ENCODE results near the gene ANKRD40CL.
"Not testable (repeated sequence)": the region's sequence is repeated elsewhere in the genome, so short reads cannot be mapped to it uniquely, and the experiment has no call there.

The ANKRD40CL gene, protein sequence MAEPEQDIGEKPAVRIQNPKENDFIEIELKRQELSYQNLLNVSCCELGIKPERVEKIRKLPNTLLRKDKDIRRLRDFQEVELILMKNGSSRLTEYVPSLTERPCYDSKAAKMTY

DNA sequence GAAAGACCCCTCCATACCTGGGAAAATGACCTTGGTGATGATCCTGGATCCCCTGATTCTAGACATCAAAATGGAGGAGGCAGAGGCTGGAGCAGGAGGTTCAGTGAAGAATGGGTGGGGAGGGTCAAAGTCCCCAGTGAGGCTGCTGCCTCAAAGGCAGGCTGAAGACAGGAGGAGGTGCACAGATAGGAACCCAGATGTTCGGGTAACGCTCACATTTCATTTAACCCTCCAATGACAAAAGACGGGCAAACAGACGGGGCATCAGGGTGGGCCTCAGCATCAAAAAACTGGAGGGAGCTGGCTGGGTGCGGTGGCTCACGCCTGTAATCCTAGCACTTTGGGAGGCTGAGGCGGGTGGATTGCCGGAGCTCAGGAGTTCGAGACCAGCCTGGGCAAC lies at the start of gene ANKRD40CL:
Gene ANKRD40CL, minus strand, starts transcription at position 73 of the 400 bp plus-strand sequence. CDS start 605 bp downstream, outside the sequence.
- DNase-seq, result no peak

DNA sequence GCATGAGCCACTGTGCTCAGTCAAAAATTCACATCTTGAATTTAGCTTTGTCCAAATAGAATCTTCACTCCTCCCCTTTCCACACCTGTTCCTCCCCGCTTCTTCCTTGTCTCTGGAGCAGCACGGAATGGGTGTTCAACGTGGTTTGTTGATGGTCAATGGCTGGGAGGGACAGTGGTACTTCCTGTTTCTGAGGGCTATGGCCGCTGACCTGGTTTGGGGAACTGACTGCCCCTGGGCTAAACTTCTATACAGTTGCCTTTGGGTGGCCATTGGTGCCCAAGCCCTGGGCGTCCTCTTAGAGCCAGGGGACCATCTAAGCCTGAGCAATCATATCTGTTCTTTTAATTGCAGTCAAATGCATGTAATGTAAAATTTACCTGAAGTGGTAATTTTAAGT lies 49.0 kb upstream of the ANKRD40CL start:
- no peak for DNase-seq

DNA sequence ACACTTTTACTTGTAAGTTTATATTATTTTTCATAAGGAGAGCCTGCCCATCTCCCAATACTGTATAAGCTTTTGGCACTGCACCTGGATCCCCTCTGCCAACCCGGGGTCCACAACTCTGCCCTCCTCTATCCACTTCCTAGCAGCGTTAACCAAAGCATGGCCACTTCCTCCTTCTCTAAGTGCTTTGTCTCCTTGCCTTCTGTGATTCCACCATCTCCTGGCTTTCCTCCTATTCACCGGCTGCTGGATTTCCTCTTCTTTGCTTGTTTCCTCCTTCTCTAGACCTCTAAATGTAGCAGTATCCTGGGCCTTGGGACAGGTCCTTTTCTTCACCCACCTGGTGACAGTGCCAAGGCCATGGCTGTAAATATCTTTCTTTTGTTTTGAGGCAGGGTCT lies 48.1 kb upstream of the ANKRD40CL start:
- DNase-seq, result no peak

DNA sequence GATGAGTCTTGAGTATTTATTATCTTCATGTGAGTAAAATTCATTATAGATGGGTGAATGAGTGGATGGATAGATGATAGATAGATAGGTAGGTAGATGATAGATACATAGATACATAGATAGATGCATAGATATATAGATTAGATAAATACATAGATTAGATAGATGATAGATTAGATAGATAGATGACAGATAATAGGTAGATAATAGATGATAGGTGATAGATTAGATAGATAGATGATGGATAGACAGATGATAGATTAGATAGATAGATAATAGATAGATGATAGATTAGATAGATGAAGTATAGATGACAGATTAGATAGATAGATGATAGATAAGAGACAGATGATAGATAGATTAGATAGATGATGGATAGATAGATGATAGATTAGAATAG lies 46.3 kb upstream of the ANKRD40CL start:
- DNase-seq, result no peak

DNA sequence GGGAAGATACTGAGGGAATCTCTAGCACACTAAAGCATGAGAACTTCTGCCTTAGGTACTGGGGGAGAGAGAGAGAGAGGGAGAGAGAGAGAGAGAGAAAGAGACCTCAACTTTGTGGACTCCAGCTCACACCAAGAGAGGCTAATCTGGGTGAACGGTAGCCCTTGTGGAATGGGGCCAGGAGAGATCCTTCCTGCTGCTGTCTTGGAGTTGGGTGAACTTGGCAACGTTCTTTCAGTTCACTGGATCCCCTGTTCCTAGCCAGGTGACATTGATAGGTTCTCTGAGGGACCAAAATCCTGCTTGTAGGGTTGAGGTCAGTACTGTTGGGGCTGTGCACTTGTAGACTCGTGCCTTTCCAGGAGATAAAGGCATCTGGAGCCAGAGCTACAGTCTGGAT lies 41.6 kb upstream of the ANKRD40CL start:
- no peak for DNase-seq

DNA sequence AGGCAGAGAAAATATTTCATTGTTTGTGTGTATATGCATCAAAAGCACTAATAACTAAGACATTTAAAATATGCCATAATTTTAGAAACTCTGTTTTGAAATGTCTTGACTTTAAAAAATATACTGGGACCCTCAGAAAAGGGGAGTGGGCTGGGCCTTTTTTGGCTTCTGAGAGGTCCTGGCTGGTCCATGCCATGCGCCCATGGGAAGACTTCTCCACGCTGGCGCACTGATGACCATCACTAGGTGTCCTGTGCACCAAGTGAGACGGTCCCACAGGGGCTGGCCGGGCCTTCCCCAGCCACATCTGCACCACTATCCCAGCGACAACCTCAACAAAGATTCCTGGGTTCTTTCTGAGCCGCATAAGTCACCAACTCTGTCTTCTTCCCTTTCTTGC lies 41.1 kb upstream of the ANKRD40CL start:
- DNase-seq, result no peak

DNA sequence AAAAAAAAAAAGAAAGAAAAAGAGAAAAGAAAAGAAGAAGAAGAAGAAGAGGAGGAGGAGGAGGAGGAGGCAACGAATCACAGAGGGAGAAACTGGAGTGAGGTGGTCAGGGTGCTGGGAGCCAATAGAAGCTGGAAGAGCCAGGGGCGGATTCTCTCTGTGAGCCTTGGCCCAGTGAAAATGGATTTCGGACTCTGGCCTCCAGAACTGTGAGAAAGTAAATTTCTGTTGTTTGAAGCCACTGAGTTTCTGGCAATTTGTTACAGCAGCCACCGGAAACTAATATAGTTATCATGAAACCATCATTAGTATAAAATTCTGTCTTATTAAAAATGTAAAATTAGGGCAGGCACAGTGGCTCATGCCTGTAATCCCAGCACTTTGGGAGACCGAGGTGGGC lies 40.4 kb upstream of the ANKRD40CL start:
- DNase-seq, result no peak

DNA sequence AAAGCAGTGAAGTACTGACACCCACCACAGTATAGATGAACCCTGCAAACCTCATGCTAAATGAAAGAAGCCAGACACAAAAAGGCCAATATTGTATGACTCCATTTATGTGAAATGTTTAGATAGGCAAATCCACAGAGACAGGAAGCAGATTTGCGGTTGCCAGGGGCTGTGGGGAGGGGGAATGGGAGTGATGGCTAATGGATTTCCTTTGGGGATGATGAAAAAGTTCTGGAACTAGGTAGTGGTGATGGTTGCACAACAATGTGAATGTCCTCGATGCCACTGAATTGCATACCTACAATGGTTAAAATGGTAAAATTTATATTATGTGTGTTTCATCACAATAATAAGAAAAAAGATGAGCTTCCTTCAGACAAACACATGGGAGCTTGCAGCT lies 39.7 kb upstream of the ANKRD40CL start:
- DNase-seq, result no peak

DNA sequence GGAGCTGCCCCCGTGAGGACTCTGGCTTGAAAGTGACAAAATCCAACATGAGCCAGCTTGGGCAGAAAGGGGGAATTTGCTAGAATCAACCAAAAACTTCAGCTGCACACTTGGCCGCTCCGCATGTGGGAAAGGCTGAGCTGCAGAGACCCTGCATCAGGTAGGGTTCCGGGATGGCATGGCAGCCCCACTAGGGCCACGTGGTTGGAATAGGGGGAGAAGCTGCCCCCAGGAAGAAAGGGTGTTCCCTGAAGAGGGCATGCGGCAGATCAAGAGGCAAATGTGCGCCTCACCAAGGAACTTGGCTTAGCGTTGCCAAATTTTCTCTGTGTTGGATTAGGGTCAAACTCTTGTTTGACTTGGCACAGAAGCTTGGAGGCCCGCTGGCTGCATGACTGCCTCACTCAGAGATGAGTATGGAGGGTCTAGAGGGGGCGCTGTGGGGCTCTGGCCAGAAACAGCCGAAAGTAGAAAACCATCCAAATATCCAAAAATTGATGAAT lies 38.9 kb upstream of the ANKRD40CL start:
- no peak for DNase-seq

DNA sequence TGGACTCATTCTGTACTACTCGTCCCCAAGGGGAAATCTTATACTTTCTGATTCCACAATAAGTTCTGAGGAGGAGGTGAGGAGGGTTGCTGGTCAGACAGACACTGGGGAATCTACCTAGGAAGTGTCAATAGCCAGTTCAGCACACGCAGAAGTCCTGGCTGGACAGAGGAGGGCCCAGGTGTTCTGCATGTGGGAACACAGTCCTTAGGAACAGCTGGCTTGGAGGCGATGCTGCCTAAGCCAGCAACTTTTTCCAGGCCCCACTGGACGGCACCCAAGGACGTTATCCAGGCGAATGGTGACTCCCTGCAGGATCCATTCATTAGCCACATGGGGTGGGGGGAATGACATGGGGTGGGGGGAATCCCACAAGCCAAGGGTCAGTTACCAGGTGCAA lies 38.2 kb upstream of the ANKRD40CL start:
- no peak for DNase-seq

DNA sequence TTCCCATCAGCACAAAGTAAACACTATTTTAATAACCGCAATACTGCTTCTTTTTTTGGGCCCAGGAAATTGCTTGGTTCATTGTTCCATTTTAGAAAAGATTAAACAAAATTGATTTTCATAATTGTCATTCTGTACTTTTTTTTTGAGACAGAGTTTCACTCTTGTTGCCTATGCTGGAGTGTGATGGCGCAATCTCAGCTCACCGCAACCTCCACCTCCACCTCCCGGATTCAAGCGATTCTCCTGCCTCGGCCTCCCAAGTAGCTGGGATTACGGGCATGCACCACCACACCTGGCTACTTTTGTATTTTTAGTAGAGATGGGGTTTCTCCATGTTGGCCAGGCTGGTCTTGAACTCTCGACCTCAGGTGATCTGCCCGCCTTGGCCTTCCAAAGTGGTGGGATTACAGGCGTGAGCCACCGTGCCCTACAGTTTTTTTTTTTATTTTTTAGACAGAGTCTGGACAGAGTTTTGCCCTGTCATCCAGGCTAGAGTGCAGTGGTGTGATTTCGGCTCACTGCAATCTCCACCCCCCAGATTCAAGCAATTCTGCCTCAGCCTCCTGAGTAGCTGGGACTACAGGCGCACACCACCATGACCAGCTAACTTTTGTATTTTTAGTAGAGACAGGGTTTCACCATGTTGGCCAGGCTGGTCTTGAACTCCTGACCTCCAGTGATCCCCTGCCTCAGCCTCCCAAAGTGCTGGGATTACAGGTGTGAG lies 37.6 kb upstream of the ANKRD40CL start:
- not testable (repeated sequence) for DNase-seq

DNA sequence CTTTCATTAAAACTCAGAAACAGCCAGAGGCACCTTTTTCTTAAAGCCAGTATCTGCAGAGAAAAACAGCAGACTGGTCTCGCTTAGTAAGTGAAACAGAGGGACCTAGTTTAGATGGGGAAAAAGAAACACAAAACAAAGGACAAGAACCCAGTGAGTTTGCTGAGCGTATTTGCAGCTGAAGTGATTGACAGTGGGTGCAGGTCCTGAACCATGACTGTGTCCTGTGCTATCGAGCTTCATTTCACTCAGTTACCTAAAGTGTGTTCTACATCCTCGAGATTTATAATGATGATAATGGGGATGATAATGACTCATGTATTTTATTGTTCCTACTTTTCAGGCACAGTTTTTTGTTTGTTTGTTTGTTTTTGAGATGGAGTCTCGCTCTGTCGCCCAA lies 36.4 kb upstream of the ANKRD40CL start:
- no peak for DNase-seq

DNA sequence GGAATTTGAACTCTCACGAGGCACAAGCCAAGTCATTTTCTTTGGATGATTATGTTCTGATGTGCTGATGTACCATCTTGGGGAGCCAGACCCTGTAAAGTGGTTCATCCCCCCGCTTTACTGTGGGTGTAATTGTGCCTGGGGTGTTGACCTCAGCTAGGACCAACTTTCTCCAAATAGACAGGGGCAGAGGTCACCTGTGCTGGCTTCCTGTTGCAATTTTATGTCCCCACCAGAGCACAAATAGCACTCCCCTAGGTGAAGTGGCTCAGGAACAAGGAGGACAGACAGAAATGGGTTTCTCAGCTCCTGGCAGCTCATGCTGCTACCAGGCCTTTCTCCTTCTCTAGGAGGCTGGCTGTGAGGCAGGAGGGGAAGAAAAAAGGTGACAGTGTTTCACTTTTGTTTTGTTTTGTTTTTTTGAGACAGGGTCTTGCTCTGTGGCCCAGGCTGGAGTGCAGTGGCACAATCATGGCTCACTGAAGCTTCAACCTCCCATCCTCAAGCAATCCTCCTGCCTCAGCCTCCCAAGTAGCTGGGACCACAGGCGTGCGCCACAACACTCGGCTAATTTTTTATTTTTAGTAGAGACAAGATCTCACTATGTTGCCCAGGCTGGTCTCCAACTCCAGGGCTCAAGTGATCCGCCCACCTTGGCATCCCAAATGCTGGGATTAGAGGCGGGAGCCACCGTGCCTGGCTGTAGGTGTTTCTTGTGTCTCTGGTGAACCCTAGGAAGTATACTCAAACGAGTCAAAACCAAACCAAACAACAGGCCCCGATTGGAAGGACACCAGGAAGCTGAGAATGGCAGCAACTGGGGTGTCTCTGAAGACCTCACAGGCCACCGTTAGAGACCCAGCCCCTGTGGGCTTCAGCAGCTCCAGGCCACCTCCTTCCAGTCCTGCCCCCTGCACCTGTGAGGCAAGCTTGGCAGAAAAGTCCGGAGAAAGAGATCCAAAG lies 35.6 kb upstream of the ANKRD40CL start:
- no peak for DNase-seq

DNA sequence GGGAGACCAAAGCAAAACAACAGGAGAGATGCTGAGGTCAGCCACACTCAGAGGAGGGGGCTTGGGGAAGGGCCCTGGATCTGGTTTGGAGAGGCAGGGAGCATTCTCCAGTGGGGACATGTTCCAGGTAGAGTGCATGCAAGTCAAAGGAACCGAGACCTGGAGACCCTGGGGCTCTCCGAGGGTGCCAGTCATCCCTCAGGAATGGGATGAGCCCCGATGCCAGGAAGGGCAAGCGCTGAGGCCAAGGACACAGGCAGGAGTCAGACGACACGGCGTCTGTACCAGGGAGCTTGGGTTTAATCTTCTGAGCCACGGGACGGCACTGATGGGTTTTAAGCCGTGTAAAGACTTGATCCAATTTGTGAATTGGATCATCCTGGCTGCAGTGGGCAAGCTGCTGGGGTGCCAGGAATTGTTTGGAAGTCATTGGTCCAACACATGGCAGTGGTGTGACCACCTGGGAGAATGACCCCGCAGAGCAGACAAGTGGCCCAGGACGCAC lies 32.9 kb upstream of the ANKRD40CL start:
- no peak for DNase-seq

DNA sequence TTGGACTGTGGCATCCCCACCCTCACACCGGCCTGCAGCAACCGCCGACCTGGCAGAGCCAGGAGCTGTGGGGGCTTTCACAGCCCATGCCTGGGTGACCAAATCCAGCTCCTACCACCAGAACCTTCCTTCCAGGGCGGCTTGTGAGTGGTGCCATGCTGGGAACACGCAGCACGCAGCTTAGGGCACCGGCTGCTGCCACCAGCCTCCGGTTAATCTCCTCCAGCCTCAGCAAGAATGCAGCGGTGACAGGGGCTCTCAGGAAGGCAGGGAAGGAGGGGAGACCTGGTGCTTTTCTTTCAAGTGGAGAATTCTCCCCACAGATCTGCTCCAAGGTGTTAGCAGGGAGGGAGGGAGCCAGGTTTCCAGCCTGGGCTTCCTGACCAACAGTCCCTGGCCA lies 32.3 kb upstream of the ANKRD40CL start:
- DNase-seq, result no peak

DNA sequence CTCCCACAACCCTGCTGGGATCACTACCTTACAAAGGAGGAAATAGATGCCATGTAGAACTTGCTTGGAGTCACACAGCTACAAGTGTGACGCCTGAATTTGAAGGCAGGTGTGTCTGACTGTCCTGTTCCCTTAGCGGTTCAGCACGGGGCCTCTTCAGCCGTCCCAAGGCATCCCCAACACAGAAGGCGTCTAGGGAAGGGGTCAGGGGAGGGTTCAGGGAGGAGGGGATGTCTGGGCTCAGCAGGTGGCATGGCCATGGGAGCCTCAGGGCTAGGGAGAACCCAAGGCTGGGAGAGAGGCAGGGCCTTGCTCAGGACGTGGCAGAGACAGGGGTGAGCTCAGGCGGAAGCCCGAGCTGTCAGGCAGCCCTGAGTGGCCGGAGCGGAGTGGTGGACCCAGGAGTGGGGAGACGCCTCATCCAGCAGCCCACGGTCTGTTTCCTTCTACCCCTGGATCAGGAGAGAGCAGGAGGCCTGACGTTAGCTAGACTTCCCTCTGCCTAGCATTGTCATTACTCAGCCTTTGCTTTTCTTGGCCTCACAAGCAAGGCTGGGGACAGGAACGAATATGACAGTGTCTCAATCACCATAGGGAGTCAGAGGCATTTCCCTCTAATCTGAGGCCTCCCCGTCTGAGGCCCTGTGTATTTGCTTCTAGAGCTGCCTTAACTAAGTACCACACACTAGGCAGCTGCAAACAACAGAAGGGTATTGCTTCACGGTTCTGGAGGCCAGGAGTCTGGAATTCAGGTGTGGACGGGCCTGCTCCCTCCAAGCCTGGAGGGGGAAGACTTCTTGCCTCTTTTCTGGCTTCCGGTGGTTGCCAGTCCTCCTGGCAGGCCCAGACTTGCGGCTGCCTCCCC lies 31.3 kb upstream of the ANKRD40CL start:
- no peak for DNase-seq

DNA sequence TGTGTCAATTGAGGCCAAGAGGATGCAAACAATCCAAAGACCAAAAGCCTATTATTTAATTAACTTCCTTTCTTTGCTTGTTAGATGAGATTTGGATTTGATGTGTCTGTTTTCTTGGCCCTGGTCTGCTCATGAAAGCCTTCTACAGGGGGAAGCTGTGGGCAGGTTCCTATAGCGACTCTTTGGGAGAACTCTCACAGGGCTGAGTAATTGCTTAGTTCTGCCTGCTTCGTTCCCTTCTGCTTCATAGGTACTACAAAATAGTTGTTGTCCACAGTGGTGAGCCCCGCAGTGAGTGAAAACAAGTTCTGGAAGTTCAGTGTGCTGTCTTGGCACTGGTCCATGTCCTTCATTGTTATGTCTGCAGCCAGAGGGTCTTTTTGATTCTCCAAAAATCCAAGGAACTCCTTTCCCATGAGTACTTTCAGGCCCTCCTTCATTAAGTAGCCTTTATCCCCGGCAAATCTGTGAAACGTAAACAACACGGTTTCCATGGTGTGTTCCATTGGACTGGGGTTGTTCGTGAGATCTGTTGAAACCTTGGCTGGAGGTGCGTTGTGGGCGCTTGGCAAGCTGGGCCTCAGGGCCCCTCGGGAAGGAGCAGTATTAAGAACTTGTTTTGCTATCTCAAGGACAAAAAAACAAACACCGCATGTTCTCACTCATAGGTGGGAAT lies 30.0 kb upstream of the ANKRD40CL start:
- no peak for DNase-seq

DNA sequence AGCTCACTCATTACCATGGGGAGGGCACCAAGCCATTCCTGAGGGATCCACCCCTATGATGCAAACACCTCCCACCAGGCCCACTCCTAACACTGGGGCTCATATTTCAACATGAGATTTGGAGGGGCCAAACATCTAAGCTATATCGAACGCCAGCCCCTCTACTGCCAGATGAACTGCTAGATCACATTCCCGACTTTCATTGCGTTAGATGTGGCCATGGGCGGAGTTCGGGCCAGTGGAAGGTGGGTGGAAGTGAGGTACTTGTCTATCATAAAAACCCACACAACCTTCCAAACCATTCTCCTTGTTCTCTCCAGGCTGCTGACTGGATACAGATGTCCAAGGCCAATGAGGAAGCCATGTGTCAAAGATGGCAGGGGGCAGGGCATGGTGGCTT lies 27.0 kb upstream of the ANKRD40CL start:
- no peak for DNase-seq

DNA sequence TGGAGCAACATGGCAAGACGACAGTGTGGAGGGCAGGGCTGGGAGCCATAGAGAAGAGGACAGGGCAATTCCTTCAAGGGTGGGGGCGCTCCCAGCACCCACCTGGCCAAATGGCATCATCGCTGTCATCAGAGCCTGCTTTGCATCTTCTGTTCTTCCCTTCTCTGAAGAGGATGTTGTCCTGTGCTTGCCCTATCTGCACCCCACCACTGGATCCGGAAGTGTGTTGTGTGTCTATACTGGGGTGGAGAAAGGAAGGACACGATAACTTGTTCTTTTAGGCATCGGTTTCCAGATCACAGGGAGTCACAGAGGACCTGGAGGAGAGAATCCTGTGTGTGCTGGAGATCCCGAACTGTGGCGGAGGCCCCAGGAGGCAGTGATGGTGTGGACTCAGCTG lies 25.7 kb upstream of the ANKRD40CL start:
- DNase-seq, result no peak

DNA sequence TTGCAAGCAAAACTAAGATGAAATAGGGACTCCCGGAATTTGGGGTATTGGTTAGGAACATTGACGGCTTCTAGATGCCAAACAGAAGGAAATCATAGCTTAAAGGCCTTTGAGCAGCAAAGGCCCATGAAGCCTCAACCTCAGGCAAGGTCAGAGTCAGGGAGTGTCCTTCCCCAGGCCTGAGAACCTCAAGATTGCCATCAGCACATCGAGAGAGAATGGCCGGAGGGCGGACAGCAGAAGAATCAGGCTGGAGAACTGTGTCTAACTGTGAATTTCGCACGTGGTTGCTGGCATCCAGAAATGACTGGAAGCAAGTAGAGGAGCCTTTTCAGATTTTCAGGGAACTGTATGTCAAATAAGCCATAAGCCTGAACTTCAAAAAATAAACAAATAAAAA lies 24.8 kb upstream of the ANKRD40CL start:
- DNase-seq, result no peak

DNA sequence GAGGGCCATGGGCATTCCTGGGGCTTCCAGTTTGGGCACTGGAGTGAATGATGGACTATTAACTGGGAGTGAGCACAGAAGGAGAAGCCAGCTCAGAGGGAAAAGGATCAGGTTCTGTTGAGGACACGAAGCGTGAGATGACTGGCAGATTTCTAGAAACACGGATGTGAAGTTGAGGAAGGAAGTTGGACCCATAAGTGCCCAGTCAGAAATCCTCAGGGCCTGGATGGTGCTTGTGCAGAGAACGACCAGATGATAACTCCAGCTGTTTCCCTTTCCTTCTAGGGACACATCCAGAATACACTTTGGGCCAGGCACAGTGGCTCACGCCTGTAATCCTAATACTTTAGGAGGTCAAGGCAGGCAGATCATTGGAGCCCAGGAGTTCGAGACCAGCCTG lies 23.3 kb upstream of the ANKRD40CL start:
- no peak for DNase-seq

DNA sequence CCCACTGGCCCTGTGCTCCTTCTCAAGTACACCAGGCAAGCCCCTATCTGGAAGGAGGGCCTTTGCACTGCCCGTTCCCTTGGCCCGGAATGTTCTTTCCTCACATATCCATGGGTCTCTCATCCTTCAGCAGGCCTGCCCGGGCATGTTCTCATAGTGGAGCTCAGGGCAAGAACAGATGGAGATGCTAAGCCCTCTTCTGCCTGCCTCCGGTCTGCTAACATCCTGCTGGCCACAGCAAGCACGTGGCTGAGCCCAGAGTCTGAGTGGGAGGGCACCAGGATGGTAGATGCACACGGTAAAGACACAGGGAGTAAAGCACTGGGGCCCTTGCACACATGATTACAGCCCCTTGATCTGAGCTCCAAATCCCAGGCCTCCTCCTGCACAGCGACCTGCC lies 19.8 kb upstream of the ANKRD40CL start:
- DNase-seq, result no peak
